GM08714 (cell line): ENCODE data around the gene INAVA.

Experiments used
- H3K4me3 ChIP-seq: fragments of 200-500 bp; sonication (Bioruptor generic); 2 replicates; pipeline ENCODE4 v1.5.1; 2014; ENCODE audit warnings: mild to moderate bottlenecking, low read length, inconsistent platforms
- ZNF274 ChIP-seq: IDR thresholded peaks from 2 replicates; pipeline ENCODE4 v1.6.1; 2012; ENCODE audit warnings: mild to moderate bottlenecking, low read depth, low read length

INAVA gene, protein sequence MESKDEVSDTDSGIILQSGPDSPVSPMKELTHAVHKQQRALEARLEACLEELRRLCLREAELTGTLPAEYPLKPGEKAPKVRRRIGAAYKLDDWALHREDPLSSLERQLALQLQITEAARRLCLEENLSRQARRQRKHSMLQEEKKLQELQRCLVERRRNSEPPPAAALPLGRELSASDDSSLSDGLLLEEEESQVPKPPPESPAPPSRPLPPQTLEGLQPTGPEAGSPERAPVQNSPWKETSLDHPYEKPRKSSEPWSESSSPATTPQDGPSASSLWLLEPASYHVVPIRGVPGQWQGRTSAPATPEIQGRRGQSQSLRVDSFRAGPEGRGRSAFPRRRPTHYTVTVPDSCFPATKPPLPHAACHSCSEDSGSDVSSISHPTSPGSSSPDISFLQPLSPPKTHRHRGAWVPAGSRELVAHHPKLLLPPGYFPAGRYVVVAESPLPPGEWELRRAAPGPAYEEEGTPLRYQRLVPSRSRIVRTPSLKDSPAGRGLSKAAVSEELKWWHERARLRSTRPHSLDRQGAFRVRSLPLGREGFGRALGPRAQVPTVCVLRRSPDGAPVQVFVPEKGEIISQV

DNA sequence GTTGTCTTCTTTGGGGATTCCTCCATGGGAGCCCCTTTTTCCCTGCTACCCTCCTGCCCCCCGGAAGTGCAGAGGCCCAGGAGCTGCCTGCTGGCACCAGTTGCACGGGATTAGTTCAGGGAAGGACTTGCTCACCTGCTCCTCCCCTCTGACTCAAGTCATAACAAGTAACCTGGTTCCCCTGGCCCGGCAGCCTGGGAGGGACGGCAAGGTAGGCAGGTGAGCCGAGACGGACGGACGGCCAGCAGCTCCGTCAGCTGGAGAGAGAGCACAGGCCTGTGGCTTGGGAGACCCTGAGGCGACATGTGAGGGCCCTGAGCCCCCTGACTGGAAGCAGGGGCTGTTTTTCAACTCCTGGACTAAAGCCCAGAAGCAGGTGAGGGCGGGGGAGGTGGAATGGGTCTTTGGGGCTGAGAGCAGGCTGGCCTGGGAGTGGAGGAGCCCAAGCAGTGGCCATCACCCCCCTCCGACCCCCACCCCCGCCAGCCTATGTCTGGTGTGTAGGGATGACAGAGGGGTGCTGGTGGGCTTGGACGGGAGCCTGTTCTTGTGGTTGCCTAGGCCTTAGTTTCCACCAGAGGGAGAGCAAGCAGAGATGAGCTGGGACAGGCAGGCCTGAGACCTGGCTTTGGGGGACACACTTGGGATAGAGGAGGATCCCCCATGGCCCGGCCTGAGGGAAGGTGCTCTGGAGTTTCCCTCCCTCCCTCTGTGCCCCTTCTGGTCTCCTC, at the start of gene INAVA:
Gene INAVA (plus strand): TSS at position 189 of the 731 bp plus-strand sequence. CDS start 3,501 bp downstream, outside the sequence.
- no peak for TF ChIP-seq ZNF274

GRCh38 chr1:200845360-200845759, 49.3 kb upstream of the INAVA start:
- TF ChIP-seq ZNF274, result no peak
- H3K4me3 ChIP-seq, result no peak overlapping the region

More for the DNA sequence above, at the start of gene INAVA:
- peak within 1 kb of the TSS; percentile 27; the same call in 1 of the 2 replicates for H3K4me3 ChIP-seq

DNA sequence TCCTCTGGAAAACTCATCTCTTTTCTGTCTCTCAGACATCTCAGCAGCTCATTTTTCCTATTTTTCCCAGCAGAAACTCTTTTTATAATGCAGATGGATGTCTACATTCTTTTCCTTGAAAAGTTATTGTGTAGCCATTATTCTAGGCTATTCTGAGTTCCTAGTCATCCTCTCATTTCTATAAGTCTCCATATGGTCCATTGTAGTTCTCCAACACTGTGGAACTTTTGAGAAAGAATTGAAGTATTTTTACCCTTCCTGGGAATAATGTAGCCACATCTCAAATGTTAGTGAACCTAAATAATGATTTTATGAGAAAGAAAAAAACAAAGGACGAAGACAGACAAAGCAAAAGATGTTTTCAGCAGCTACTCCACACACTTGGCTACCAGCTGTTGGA, 48.3 kb upstream of the INAVA start:
- TF ChIP-seq ZNF274, result no peak
- no peak overlapping the region for H3K4me3 ChIP-seq

DNA sequence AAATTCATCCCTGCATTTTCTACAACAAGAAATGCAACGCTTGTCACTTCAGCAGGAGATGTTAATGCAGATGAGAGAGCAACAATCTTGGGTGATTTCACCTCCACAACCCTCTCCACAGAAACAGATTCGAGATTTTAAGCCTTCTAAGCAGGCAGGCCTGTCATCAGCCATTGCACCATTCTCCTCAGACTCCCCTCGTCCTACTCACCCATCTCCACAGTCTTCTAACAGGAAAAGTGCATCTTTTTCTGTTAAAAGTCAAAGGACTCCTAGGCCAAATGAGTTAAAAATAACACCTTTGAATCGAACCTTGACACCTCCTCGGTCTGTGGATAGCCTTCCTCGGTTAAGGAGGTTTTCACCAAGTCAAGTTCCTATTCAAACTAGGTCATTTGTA, 45.3 kb upstream of the INAVA start:
- no peak for TF ChIP-seq ZNF274
- no peak overlapping the region for H3K4me3 ChIP-seq

DNA sequence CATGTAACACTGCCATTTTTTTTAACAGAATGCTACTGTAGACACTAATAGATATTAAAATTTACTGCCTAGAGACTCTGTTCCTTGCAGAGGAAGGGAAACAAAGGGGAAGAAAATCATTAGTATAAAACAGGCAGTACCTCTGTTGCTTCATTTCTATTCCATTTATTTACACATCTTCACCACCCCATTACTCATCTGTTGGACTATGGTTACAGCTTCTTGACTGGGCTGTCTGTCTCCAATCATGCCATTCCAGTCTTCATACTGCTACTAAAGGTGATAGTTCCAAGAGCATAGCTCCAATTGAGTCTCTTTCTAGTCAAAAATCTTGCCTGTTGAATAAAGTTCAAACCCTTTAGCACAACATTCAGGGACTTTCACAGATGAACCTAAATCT, 44.1 kb upstream of the INAVA start:
- H3K4me3 ChIP-seq, result no peak overlapping the region
- no peak for TF ChIP-seq ZNF274

GRCh38 chr1:200856716-200857357, 37.9 kb upstream of the INAVA start:
- no peak overlapping the region for H3K4me3 ChIP-seq
- no peak for TF ChIP-seq ZNF274

- no peak for TF ChIP-seq ZNF274
- H3K4me3 ChIP-seq, result no peak overlapping the region
These were observed 36.9 kb upstream of the INAVA start for GRCh38 chr1:200857804-200858203.

DNA sequence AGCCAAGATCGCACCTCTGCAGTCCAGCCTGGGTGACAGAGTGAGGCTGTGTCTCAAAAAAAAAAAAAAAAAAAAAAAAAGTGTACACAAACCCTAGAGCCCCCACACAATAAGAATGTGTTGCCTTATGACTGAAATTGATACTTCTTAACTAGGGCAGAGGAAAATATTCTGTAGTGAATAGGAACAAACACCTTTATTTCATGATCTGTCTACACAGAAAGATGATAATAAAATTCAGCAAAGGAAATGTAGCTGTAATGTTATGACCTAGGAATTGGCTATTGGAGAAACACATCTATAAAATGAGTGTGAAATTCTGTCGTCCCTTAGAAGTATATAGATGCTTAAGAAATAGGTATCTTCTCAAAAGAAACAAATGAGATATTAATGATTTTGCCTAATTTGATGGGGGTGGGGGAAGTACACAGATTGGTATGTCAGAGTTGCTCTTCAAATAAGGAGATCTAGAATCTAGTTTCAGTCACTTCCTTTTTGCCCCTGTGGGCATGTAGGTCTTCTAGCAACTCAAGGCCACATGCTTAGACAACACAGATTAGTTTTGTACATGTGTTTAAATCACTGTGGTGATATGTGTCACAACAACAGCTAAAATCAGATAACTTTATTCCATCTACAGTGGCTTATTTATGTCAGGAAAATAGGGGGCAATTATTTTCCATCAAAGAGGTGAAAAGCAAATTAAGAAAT, 32.6 kb upstream of the INAVA start:
- H3K4me3 ChIP-seq, result no peak overlapping the region
- TF ChIP-seq ZNF274, result no peak

DNA sequence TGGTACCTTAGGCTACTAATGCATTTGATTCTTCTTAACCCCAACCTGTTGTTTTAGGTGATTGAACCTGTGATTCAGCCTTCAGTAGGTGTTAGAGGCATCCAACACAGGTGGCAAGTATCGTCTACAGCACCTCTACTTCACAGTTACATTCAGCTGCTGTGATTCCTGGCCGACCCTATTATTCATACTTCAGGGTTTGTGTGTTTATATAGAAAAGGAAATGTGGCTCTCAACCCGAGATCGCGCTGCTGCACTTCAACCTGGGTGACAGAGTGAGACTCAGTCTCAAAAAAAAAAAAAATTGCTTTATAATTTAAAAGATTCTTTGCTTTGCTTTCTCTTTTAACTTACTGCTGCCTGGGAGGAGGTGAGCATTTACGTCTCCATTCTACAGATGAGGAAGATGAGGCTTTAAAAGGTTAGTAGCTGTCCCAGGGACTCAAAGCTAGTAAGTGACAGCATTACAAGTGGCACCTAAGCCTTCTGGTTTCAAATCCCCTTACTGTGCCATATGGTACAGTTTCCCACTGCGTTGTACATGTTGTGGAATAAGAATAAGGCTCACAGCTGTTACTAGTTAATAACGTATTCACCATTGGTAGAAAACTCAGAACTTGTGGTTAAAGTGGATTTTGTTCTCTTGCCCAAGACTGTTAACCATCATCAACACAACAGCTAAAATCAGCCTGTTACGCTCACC, 31.8 kb upstream of the INAVA start:
- H3K4me3 ChIP-seq, result peak overlapping the region; percentile 31; the same call in 1 of the 2 replicates
- no peak for TF ChIP-seq ZNF274

- no peak overlapping the region; the same call in 1 of the 2 replicates for H3K4me3 ChIP-seq
- TF ChIP-seq ZNF274, result no peak
These were observed 28.6 kb upstream of the INAVA start for GRCh38 chr1:200866116-200866515.

DNA sequence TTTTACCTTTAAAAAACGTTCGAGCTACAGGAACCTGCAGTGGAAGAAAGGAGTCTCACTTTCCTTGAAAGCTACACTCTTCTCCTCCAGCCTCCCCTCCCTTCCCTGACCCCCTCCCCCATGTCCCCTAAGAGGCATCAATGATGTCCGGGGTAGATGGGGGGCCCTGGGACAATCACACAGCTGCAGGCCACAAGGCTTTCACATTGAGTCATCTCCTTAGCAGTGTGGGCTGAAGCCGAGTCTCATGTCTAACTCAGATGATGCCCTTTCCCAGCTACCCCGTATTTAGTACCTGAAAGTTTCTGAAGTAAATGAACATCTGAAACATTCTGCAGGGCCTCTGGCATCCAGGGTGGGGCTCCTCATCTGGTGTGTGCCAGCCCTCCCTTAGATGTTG, 28.2 kb upstream of the INAVA start:
- no peak for TF ChIP-seq ZNF274
- H3K4me3 ChIP-seq, result no peak overlapping the region

DNA sequence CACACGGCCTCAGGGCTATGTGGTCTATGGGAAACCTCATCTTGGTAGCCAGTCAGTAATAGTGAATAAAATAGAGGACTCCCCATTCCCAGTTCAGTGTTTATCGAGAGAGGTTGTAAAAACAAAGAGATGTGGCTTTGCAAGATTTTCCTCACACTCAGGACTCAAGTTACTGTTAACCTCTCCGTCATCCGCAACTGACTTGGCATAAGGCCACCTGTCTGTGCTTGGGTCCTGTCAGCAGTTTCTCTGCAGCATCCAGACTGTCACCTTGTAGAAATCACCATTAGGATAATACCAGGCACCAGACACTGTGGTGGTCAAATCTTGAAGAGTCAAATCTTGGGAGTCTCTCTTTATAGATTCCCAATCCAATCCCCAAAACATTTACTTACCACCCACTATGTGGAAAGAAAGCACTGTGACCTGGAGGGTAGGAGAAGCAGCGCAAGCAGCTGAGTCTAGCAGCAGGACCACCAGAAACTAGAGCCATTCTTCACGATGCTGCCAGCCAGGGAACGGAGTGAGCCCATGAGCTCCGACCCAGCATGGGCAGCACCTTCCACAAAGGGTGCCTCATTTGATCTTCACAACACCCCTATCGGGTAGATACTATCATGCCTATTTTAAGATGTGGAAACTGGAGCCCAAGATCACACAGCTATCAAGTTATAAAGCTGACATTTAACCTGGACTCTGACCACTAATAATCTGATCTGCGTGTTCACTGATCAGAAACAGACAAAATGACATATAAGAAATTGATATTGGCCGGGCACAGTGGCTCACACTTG, 27.5 kb upstream of the INAVA start:
- peak overlapping the region; percentile 24; the same call in 1 of the 2 replicates for H3K4me3 ChIP-seq
- no peak for TF ChIP-seq ZNF274
